Urinary bladder (tissue), 4 donors: ENCODE data around the gene SLC35G3. TPM values are rescaled to one million over a fixed set of nuclear protein-coding genes. Genes with fewer than 3 reads are reported as not detected.

Experiments used
- DNase-seq: peaks from one replicate; pipeline ENCODE4 v3.0.0-alpha.2; 2015; ENCODE audit errors: extremely low spot score
- H3K27ac ChIP-seq: one replicate; pipeline ENCODE4 v1.5.1; 2013; ENCODE audit warnings: low read depth, mild to moderate bottlenecking, moderate library complexity
- H3K36me3 ChIP-seq: one replicate; pipeline ENCODE4 v1.6.1; 2013; ENCODE audit warnings: mild to moderate bottlenecking, moderate library complexity; ENCODE audit not compliant: insufficient read depth
- H3K4me1 ChIP-seq: one replicate; pipeline ENCODE4 v1.6.1; 2013; ENCODE audit warnings: mild to moderate bottlenecking, moderate library complexity; ENCODE audit not compliant: insufficient read depth
- H3K4me3 ChIP-seq: one replicate; pipeline ENCODE4 v1.5.1; 2013; ENCODE audit warnings: low read depth, low read length
- WGBS: extraction: QIAGEN DNeasy Blood & Tissue Kit; methylation state at CpG from one replicate; pipeline ENCODE4 v1.1.7; 2013; 5-methylcytosine and 5-hydroxymethylcytosine counted together
- polyA plus RNA-seq: library from polyadenylated mRNA; stranded (reverse); fragments of 200-250 nt; gene quantifications from one replicate; pipeline ENCODE4 v1.2.3, GENCODE V29; 2013
- total RNA-seq: library from RNA; depleted of rRNA; stranded (reverse); fragments of >200 nt; gene quantifications from one replicate; pipeline ENCODE4 v1.2.3, GENCODE V29; 2014
- donor health status: healthy with polysubstance abuse.
- donor health status: healthy.

The SLC35G3 gene
- total and polyA plus RNA-seq, 2 donors: not detected

DNA sequence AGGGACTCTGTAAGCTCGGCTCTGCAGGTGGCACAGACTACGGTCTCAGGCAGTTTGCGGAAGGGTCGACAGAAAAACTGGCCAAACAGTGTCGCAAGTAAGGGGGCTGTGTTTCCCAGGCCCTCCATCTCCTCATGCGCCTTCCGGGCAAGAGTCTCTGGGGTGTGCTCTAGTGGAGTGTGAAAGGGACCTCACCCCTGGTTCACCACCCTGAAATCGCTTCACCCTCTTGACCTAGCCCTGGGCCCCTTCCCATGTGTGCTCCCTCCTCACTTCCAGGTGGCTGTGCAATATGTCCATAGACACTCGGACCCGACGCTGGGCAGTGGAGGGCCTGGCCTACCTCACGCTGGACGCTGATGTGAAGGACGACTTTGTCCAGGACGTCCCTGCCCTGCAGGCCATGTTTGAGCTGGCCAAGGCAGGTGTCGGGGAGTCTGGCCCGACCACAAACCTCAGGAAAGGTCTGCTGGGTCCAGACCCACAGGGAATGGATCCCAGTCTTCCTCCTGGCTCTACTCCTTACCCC lies 24.3 kb downstream of the SLC35G3 start:
- Histone ChIP-seq H3K36me3 (no peaks in the 10 kb centered on the region), H3K27ac (no peak overlapping the region), H3K4me3 (no peak overlapping the region), H3K4me1 (no peaks in the 10 kb centered on the region)
- WGBS: 90% methylated on average over 17 of the region's 17 CpGs
- DNase-seq: no peak

DNA sequence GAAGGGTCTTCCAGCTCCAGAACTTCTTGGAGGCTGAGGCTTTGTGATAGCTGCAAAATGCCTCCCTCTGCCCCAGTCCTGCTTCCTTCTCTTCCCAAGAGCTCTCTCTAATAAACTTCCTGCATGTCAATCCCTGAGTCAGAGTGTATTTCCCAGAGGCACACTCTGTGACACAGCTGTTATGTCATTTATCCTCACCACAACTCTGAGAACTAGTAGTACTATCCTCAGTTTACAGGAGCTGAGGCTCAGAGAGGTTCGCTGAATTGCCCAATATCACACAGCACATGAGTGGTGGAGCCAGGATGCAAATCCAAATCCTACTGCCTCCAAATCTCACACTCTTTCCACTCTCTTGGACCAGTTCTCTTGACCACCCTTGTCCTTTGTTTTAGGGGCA lies 26.5 kb downstream of the SLC35G3 start:
- H3K36me3 ChIP-seq: no peaks in the 10 kb centered on the region
- H3K4me1 ChIP-seq: no peaks in the 10 kb centered on the region
- no peak overlapping the region for H3K4me3 ChIP-seq
- no peak for DNase-seq
- no peak overlapping the region for H3K27ac ChIP-seq
- 85% methylated on average over 1 of the region's 1 CpG for WGBS

GRCh38 chr17:35167046-35167445 lies 27.1 kb downstream of the SLC35G3 start:
- Histone ChIP-seq H3K4me1 (no peaks in the 10 kb centered on the region), H3K4me3 (no peak overlapping the region), H3K36me3 (no peaks in the 10 kb centered on the region), H3K27ac (no peak overlapping the region)
- DNase-seq: no peak
- whole genome bisulfite sequencing: 53% methylated on average over 3 of the region's 3 CpGs

DNA sequence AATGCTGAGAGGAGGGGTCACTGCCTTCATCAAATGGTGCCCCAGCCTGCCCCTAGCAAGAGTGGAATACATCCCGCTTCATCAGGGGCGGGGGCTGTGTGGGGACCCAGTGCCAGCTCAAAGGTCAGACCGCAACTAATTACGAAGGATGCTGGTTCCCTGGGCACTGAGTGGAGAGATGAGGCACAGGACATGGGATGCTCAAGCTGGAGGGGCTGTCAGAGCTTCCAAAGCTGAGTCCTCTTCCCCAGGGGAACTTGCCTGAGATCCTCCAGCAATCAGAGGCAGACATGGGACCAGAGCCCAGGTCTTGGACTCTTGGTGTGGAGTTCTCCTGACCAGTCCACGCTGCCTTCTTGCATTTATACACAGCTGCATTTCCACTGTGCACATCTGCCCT lies 27.7 kb downstream of the SLC35G3 start:
- WGBS: 66% methylated on average over 5 of the region's 5 CpGs
- no peak for DNase-seq
- no peak overlapping the region for H3K4me3 ChIP-seq
- H3K36me3 ChIP-seq: no peaks in the 10 kb centered on the region
- H3K27ac ChIP-seq: no peak overlapping the region
- no peaks in the 10 kb centered on the region for H3K4me1 ChIP-seq

DNA sequence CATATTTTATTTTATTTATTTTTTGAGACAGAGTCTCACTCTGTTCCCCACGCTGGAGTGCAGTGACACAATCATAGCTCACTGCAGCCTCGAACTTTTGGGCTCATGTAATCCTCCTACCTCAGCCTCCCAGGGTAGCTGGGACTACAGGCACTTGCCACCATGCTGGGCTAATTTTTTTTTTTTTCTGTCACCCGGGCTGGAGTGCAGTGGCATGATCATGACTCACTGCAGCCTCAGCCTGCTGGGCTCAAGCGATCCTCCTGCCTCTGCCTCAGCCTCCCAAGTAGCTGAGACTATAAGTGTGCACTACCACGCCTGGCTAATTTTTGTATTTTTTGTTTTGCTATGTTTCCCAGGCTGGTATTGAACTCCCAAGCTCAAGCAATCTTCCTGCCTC lies 29.5 kb downstream of the SLC35G3 start:
- no peak overlapping the region for H3K27ac ChIP-seq
- H3K4me1 ChIP-seq: no peaks in the 10 kb centered on the region
- no peak for DNase-seq
- 82% methylated on average over 5 of the region's 5 CpGs for WGBS
- no peaks in the 10 kb centered on the region for H3K36me3 ChIP-seq
- H3K4me3 ChIP-seq: no peak overlapping the region

GRCh38 chr17:35163886-35164285 lies 30.3 kb downstream of the SLC35G3 start:
- Histone ChIP-seq H3K4me1 (no peaks in the 10 kb centered on the region), H3K4me3 (no peak overlapping the region), H3K27ac (no peak overlapping the region), H3K36me3 (no peaks in the 10 kb centered on the region)
- DNase-seq: no peak
- WGBS: 96% methylated on average over 7 of the region's 7 CpGs

DNA sequence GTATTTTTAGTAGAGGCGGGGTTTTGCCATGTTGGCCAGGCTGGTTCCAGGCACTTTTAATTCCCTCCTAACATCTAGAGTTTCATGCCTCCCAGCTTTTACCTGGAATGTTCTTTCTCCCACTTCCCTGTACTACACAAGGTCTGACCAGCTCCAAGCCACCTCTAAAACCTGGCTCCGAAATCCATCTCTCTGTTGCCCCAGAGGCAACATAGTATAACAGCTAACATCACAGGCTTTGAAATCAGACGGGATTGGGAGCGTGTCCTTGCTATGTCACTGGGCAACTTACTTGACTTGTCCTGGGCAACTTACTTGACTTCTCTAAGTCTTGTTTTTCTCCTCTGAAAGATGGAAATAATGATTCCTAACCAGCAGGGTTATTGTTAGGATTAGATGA lies 31.4 kb downstream of the SLC35G3 start:
- no peaks in the 10 kb centered on the region for H3K36me3 ChIP-seq
- no peak overlapping the region for H3K4me3 ChIP-seq
- DNase-seq: no peak
- H3K4me1 ChIP-seq: no peaks in the 10 kb centered on the region
- no peak overlapping the region for H3K27ac ChIP-seq
- 86% methylated on average over 4 of the region's 4 CpGs for WGBS

GRCh38 chr17:35161281-35161761 lies 32.9 kb downstream of the SLC35G3 start:
- WGBS: 70% methylated on average over 3 of the region's 3 CpGs
- no peaks in the 10 kb centered on the region for H3K4me1 ChIP-seq
- no peak overlapping the region for H3K4me3 ChIP-seq
- no peaks in the 10 kb centered on the region for H3K36me3 ChIP-seq
- no peak for DNase-seq
- no peak overlapping the region for H3K27ac ChIP-seq

DNA sequence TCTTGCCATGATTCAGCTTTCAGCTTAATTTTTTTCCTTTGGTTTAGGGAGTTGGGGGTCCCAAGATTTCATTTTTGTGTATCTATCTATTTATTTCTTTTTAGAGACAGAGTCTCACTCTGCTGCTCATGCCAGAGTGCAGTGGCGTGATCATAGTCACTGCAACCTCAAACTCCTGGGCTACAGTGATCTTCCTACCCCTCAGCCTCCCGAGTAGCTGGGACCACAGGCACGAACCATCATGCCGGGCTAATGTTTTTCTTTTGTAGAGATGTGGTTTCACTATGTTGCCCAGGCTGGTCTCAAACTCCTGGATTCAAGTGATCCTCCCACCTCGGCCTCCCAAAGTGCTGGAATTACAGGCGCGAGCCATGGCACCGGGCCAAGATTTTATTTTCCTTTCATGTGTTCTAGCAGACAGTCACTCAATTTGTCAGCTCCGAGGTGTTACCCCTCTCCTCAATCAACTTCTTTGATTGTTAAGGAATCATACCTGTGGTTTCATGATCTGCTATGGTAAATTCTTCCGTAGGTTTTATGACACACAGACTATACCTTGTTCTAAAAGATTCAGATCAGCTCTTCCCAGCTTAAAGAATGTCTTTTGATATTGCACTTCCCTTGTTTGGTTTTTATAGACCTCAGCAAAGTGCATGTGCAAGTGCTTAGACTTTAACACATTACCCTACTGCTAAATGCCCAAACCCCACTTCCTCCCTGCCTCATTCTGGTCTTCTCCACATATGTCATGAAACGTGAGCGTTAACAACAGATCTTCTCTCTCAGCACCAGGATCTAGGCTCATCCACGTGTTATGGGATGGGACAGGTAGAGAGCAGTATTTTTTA lies 33.6 kb downstream of the SLC35G3 start:
- Histone ChIP-seq H3K36me3 (no peaks in the 10 kb centered on the region), H3K4me3 (no peak overlapping the region), H3K27ac (no peak overlapping the region), H3K4me1 (no peaks in the 10 kb centered on the region)
- 73% methylated on average over 13 of the region's 13 CpGs for WGBS
- no peak for DNase-seq

DNA sequence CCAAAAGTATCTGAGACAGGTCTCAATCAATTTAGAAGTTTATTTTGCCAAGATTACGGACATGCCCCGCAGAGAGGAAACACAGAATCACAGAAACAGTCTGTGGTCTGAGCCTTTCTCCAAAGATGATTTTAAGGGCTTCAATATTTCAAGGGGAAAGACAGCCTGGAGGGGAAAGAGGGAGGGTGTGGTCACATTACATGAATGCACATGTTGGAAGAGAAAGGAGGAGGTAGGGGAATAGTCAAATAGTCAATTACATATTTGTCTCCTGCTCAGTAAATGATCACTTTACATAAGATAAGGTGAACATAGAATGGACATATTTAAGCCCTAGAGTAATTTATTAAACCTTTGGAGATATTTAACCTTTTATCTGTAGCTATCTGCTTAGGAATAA lies 34.3 kb downstream of the SLC35G3 start:
- H3K4me3 ChIP-seq: no peak overlapping the region
- H3K27ac ChIP-seq: no peak overlapping the region
- no peak for DNase-seq
- H3K36me3 ChIP-seq: no peaks in the 10 kb centered on the region
- H3K4me1 ChIP-seq: no peaks in the 10 kb centered on the region
- 87% methylated on average over 2 of the region's 2 CpGs for WGBS

DNA sequence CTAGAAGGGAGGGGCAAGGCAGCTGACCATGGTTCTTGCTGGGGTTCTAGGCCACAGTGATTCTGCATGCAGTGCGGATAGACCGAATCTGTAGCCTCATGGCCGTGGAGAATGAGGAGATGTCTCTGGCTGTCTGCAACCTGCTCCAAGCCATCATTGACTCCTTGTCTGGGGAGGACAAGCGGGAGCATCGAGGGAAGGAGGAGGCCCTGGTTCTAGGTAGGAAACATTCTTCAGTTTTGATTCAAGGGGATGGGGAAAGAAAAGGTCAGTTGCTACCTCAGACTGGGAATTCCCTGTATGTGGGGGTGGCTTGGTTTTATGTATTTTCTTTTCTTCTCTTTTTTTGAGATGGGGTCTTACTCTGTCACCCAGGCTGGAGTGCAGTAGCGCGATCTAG lies 38.9 kb downstream of the SLC35G3 start:
- WGBS: 94% methylated on average over 7 of the region's 7 CpGs
- Histone ChIP-seq H3K36me3 (no peaks in the 10 kb centered on the region), H3K4me1 (no peaks in the 10 kb centered on the region), H3K27ac (no peak overlapping the region), H3K4me3 (no peak overlapping the region)
- DNase-seq: no peak

DNA sequence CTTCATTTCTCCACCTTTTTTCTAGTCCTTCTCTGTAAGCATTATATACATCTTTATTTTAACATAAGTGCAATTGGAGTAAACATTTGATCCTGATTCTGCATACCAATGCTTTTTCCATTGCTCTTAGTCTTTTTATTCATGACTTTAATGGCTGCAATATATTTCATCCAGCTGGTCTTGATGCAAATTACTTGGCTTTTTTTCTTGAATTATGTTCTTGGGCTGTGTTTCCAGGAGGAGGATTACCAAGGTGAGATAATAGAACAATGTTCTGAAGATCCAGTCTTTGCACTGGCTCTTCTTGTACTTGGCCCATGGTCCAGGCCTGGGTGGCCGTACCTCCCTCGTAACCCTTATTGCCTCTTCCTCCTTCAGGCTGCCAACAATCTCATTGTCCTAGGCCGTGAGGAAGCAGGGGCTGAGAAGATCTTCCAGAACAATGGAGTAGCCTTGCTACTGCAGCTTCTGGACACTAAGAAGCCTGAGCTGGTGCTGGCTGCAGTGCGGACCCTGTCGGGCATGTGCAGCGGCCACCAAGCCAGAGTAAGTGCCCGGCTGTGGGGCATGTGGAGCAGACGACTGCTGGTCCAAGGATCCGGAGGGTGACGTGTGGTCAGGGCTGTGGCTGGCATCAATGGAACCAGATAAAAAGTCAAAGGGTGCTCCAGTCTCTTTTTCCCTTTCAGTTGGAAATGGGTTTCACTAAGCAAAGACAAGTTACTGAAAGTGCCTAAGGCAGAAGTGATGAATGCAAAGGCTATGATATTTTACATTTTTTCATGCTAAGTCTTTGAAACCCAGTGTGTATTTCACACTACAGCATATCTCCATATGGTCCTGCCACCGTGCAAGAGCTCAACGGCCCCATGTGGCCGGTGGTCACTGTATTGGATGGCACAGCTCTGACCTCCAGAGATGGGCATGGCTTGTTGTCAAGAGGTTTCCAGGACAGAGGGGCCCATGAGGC lies 39.7 kb downstream of the SLC35G3 start:
- DNase-seq: no peak
- H3K4me1 ChIP-seq: no peaks in the 10 kb centered on the region
- no peak overlapping the region for H3K4me3 ChIP-seq
- H3K27ac ChIP-seq: no peak overlapping the region
- no peaks in the 10 kb centered on the region for H3K36me3 ChIP-seq
- 82% methylated on average over 13 of the region's 13 CpGs for WGBS

DNA sequence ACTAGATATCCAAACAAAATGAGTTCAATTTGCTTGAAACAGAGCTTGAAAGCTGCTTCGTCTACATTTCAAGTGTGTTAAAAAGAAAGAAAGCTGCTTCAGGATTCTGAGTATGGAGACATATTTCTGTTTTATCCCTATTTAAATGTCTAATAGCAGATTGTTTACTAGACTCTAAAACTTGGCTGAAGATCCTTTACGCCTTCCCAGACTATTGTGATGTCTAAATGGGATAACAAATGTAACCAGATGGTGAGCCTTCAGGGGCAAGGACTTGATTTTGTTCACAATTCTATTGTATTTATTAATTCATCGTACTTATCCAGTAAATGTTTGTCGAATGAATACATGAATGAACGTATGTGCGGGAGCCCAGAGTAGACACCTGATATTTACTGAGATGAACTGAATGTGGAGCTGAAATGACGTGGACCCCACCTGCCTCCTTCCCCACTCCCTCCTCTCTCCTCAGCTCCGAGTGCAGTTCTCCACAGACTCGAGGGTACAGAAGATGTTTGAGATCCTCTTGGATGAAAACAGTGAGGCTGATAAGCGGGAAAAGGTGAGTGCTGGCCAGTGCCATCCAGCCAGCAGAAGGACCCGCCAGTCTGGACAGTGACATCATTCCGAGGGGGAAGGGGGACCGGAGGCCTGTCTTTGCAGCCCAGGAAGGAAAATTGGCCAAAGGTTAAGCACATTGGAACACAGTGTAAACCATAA lies 41.6 kb downstream of the SLC35G3 start:
- Histone ChIP-seq H3K36me3 (no peaks in the 10 kb centered on the region), H3K4me1 (no peaks in the 10 kb centered on the region), H3K27ac (no peak overlapping the region), H3K4me3 (no peak overlapping the region)
- DNase-seq: no peak
- 53% methylated on average over 13 of the region's 13 CpGs for WGBS
